Lower leg skin (tissue), 3 donors: ENCODE measurements around the gene PDZK1.
"Not testable (repeated sequence)": the region's sequence is repeated elsewhere in the genome, so short reads cannot be mapped to it uniquely, and the experiment has no call there.

Experiments used
- CTCF ChIP-seq, 3 donors: fragments of 450-650 bp; IDR thresholded peaks; one replicate each; pipeline ENCODE4 v1.5.1; 2016; ENCODE audit warnings: antibody characterized with exemption in 3 of 3, mild to moderate bottlenecking in 3 of 3, moderate library complexity in 2 of 3
- POLR2A ChIP-seq, 2 donors: fragments of 450-650 bp; IDR thresholded peaks; one replicate each; pipeline ENCODE4 v1.6.1; 2016 to 2017; ENCODE audit warnings: antibody characterized with exemption in 2 of 2, mild to moderate bottlenecking in 1 of 2, moderate library complexity in 1 of 2

DNA sequence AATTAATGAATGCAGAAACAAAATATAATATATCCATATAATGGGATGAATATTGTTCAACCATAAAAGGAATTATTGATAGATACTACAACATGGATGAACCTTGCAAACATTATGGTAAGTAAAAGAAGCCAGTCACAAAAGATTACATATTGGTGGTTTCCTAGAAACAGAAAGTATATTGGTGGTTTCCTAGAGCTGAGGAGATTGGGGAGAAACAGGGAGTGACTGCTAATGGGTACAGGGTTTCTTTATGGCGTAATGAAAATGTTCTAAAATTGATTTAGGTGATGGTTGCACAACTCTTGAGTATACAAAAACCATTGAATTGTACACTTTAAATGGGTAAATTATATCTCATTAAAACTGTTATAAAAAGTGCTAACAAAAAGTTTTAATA lies 85.0 kb downstream of the PDZK1 start:
- not testable (repeated sequence) for TF ChIP-seq CTCF, POLR2A (IDR thresholded peaks at IDR 0.05)
